Naive thymus-derived CD4-positive, alpha-beta T cell (primary cell): ENCODE measurements around the gene OSBPL3. TPM values are rescaled to one million over a fixed set of nuclear protein-coding genes. Genes with fewer than 3 reads are reported as not detected.

Experiments used
- ATAC-seq: fragments of 150-1000 bp; cut with Tn5 transposase; 2 replicates; pipeline ENCODE4 v1.10.0; 2021; ENCODE audit warnings: mild to moderate bottlenecking, moderate library complexity
- CTCF ChIA-PET: fragments of 350-600 bp; sonication (Branson Sonifier 250); formaldehyde crosslinking; loops from one replicate; lab custom pipeline; 2021; ENCODE audit warnings: antibody characterized with exemption; lab: Charles Lee
- POLR2A ChIA-PET: fragments of 350-600 bp; sonication (Branson Sonifier 250); formaldehyde crosslinking; loops from one replicate; lab custom pipeline; 2021; ENCODE audit warnings: antibody characterized with exemption, inconsistent platforms; lab: Charles Lee
- DNase-seq, 9 donors: peaks; one replicate each; pipeline versions ENCODE4 v3.0.0 to v3.0.0-alpha.2; 2020 to 2022; ENCODE audit warnings: mixed read lengths in 1 of 9
- H3K27ac ChIP-seq: one replicate; pipeline ENCODE4 v1.7.0; 2013; ENCODE audit warnings: mild to moderate bottlenecking, low read depth, low read length, moderate library complexity
- H3K27me3 ChIP-seq, 2 donors: one replicate each; pipeline ENCODE4 v1.7.0; 2013; ENCODE audit warnings: low read length in 2 of 2, mild to moderate bottlenecking in 2 of 2, moderate library complexity in 2 of 2; ENCODE audit not compliant: control insufficient read depth in 2 of 2, insufficient read depth in 2 of 2
- H3K36me3 ChIP-seq, 3 experiments: 1 replicate in 2 of 3; 2 replicates in 1 of 3; pipeline ENCODE4 v1.7.0; 2013; ENCODE audit warnings: low read length in 3 of 3, mild to moderate bottlenecking in 3 of 3, moderate library complexity in 1 of 3; ENCODE audit not compliant: insufficient read depth in 3 of 3, control insufficient read depth in 2 of 3
- H3K4me1 ChIP-seq, 2 donors: one replicate each; pipeline ENCODE4 v1.7.0; 2013; ENCODE audit warnings: low read length in 2 of 2, mild to moderate bottlenecking in 2 of 2, moderate library complexity in 1 of 2; ENCODE audit not compliant: control insufficient read depth in 2 of 2, insufficient read depth in 2 of 2
- H3K4me3 ChIP-seq: 2 replicates; pipeline ENCODE4 v1.7.0; 2013; ENCODE audit warnings: mild to moderate bottlenecking, low read length
- H3K9me3 ChIP-seq, 3 experiments: 1 replicate in 2 of 3; 2 replicates in 1 of 3; pipeline ENCODE4 v1.7.0; 2013; ENCODE audit warnings: low read length in 3 of 3; ENCODE audit not compliant: control insufficient read depth in 2 of 3
- H3K27ac Mint-ChIP-seq, 9 donors: one replicate each; pipeline ENCODE4 v1.8.0; 2020 to 2022; ENCODE audit warnings: mixed read lengths in 9 of 9, mild to moderate bottlenecking in 8 of 9, moderate library complexity in 5 of 9, inconsistent platforms in 2 of 9
- H3K27me3 Mint-ChIP-seq, 5 donors: one replicate each; pipeline ENCODE4 v1.8.0; 2021 to 2022; ENCODE audit warnings: mixed read lengths in 5 of 5, mild to moderate bottlenecking in 1 of 5
- H3K36me3 Mint-ChIP-seq, 5 donors: one replicate each; pipeline ENCODE4 v1.8.0; 2020 to 2022; ENCODE audit warnings: mixed read lengths in 5 of 5, mild to moderate bottlenecking in 3 of 5, inconsistent platforms in 1 of 5
- H3K4me1 Mint-ChIP-seq, 7 donors: one replicate each; pipeline ENCODE4 v1.8.0; 2020 to 2022; ENCODE audit warnings: mixed read lengths in 7 of 7, mild to moderate bottlenecking in 3 of 7, inconsistent platforms in 1 of 7
- H3K4me3 Mint-ChIP-seq, 10 donors: one replicate each; pipeline ENCODE4 v1.8.0; 2020 to 2022; ENCODE audit warnings: mild to moderate bottlenecking in 10 of 10, mixed read lengths in 10 of 10, moderate library complexity in 6 of 10, inconsistent platforms in 2 of 10
- H3K9me3 Mint-ChIP-seq, 11 donors: one replicate each; pipeline ENCODE4 v1.8.0; 2020 to 2022; ENCODE audit warnings: mixed read lengths in 11 of 11, mild to moderate bottlenecking in 4 of 11, inconsistent platforms in 1 of 11, moderate library complexity in 1 of 11
- intact Hi-C, 2 donors: fragments of 100-400 bp; cut with micrococcal nuclease; formaldehyde crosslinking; loops; one replicate each; pipeline ENCODE4 v1.15.1; 2023
- polyA plus RNA-seq, 2 donors: library from polyadenylated mRNA; unstranded; fragments of 300-500 nt; fragmentation: Illumina TruSeq; gene quantifications; one replicate each; pipeline ENCODE4 v1.2.3, GENCODE V29; 2021
- total RNA-seq, 6 experiments: library from RNA in 5 of 6; stranded (reverse) in 5 of 6; gene quantifications; 1 replicate in 5 of 6; 2 replicates in 1 of 6; pipeline ENCODE4 v1.2.3 and lab custom pipeline; 2021 to 2026

Gene OSBPL3
- total and polyA plus RNA-seq, 7 experiments from 2014 or later = 4.5 to 75.7 (median 19.2) TPM

DNA sequence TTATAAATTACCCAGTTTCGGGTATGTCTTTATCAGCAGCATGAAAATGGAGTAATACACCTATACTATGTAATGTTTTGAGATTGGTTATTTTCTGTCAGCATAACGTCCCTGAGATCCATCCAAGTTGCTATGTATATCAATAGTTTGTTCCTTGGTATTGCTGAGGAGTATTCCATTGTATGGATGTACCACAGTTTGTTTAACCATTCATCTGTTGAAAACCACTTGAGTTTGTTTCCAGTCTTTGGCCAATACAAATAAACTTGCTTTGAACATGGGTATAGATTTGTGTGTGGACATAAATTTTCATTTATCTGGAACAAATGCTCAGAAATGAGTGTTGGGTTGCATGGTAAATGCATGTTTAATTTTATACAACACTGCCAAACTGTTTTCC lies 119.4 kb downstream of the OSBPL3 start:
- Mint-ChIP-seq H3K36me3 (peaks cover 24 to 54% (median 45%) of the 10 kb centered on the region in 5 donors), H3K27me3 (no peaks in the 10 kb centered on the region), H3K4me3 (no peak overlapping the region), H3K4me1 (peaks cover 0 to 27% (median 0%) of the 10 kb centered on the region in 7 donors), H3K27ac (no peak overlapping the region), H3K9me3 (no peaks in the 10 kb centered on the region)
- Histone ChIP-seq H3K4me3 (no peak overlapping the region), H3K4me1 (no peaks in the 10 kb centered on the region), H3K27ac (no peak overlapping the region), H3K9me3 (no peaks in the 10 kb centered on the region), H3K27me3 (no peaks in the 10 kb centered on the region), H3K36me3 (peaks cover 0 to 15% (median 0%) of the 10 kb centered on the region in 3 experiments)
- ChIA-PET CTCF (no interaction called here), POLR2A (no interaction called here)
- ATAC-seq = no peak
- intact Hi-C loops = no loop called here
- DNase-seq = no peak

DNA sequence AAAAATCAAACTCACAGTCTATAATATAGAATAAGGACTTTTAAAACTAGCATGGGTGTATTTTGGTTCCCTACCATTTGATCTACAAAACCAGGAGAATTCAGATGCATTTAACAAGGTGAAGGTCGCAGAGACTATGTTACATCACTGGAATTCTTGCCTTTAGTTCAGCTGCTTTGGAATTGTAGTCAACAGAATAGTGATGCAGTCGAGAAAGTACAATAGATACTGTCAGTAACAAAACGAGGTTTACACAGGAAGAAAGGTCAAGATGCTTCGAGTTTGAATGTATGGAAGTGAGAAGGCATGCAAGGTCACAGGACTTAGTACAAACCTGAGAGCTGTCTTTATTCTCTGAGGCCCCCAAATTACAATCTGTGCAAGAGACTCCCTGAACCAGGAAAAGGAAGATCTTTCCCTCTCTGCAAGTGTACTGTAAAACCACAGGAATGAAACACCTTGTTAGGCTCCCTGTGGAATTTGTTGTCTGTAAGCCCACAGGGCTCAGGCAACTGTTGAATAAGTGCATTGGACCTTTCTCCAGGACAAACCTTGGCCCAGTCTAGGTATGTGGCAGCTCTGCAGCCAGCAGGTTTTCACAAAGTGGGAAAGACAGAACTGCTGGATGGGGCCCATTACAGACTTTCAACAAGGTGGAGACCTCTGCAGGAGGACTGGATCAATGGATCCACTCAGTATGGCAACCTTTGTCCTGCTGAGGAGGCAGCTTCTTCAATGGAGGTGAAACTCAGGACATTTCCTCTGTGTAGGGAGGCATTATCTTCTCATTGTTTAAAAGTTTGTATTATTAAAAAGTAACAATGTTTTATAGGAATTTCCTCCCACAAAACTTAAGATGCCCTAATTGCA lies 121.6 kb downstream of the OSBPL3 start:
- no peaks in the 10 kb centered on the region for H3K9me3 ChIP-seq
- no peak overlapping the region for H3K27ac ChIP-seq
- no peak overlapping the region for H3K4me3 ChIP-seq
- ChIA-PET CTCF (interaction anchor here (1.2 kb wide), 1 partner anchor 46 kb away, joined by 3 read pairs; no protein-coding TSS in a partner anchor), POLR2A (no interaction called here)
- H3K9me3 Mint-ChIP-seq = no peaks in the 10 kb centered on the region
- H3K27me3 Mint-ChIP-seq = no peaks in the 10 kb centered on the region
- no peak overlapping the region for H3K4me3 Mint-ChIP-seq
- H3K36me3 ChIP-seq = peaks cover 0 to 6% (median 0%) of the 10 kb centered on the region in 3 experiments
- intact Hi-C loops = no loop called here
- DNase-seq (no peak), ATAC-seq (no peak)
- H3K27ac Mint-ChIP-seq = no peak overlapping the region
- H3K36me3 Mint-ChIP-seq = peaks cover 17 to 48% (median 36%) of the 10 kb centered on the region in 5 donors
- peaks cover 0 to 21% (median 0%) of the 10 kb centered on the region in 7 donors for H3K4me1 Mint-ChIP-seq
- H3K4me1 ChIP-seq = no peaks in the 10 kb centered on the region
- H3K27me3 ChIP-seq = no peaks in the 10 kb centered on the region

DNA sequence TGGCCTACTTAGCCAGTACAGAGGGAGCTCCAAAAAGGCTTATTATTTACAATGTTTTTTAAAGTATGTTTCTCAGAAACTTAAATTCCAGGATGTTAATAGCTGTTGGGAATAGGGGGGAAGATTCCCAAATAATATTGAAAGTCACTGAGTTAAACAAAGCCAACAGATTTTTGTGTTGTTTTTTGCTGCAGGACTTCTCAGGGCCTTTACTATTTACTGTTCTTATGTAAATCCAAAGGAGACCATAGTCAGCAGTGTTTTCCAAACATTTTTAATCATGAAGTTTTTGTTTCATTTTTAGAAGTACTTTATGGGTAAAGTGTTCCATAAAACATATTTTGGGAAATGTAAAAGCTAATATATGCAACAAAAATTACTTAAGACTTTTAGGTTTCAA lies 122.4 kb downstream of the OSBPL3 start:
- ATAC-seq = no peak
- peaks cover 13 to 47% (median 30%) of the 10 kb centered on the region in 5 donors for H3K36me3 Mint-ChIP-seq
- peaks cover 0 to under 1% (median 0%) of the 10 kb centered on the region in 3 experiments for H3K36me3 ChIP-seq
- peaks cover 0 to 19% (median 0%) of the 10 kb centered on the region in 7 donors for H3K4me1 Mint-ChIP-seq
- H3K27me3 Mint-ChIP-seq = no peaks in the 10 kb centered on the region
- DNase-seq = no peak
- H3K27ac Mint-ChIP-seq = no peak overlapping the region
- no peaks in the 10 kb centered on the region for H3K4me1 ChIP-seq
- no peak overlapping the region for H3K27ac ChIP-seq
- no peaks in the 10 kb centered on the region for H3K9me3 Mint-ChIP-seq
- no peak overlapping the region for H3K4me3 ChIP-seq
- no peaks in the 10 kb centered on the region for H3K9me3 ChIP-seq
- H3K27me3 ChIP-seq = no peaks in the 10 kb centered on the region
- ChIA-PET POLR2A (no interaction called here), CTCF (interaction anchor here (1.2 kb wide), 1 partner anchor 45 kb away, joined by 3 read pairs; no protein-coding TSS in a partner anchor)
- no peak overlapping the region for H3K4me3 Mint-ChIP-seq
- intact Hi-C loops = no loop called here

DNA sequence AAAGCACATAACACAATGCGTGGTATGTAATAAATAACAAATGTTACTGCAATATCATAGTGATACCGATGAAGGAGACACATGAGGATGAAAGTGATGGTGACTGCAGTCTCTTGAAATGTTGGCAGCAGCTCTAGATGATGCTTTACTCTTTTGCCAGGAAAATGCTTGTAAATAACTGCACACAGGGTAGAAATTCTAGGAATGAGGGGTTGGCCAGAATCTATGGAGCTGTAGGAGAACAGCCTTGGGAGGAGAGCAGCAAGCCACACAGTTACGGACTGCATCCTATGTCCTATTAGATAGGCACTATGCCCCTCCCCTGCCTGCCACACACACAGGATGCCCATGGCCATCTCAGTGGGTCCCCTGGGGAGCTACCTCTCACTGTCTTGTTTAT lies 125.1 kb downstream of the OSBPL3 start:
- peaks cover 21 to 46% (median 35%) of the 10 kb centered on the region in 5 donors for H3K36me3 Mint-ChIP-seq
- ATAC-seq = no peak
- DNase-seq = no peak
- H3K27ac ChIP-seq = no peak overlapping the region
- ChIA-PET POLR2A (no interaction called here), CTCF (no interaction called here)
- peaks cover 0 to 15% (median 10%) of the 10 kb centered on the region in 3 experiments for H3K36me3 ChIP-seq
- H3K4me3 ChIP-seq = no peak overlapping the region
- no peaks in the 10 kb centered on the region for H3K27me3 Mint-ChIP-seq
- no peaks in the 10 kb centered on the region for H3K4me1 ChIP-seq
- intact Hi-C loops = no loop called here
- no peak overlapping the region for H3K4me3 Mint-ChIP-seq
- peak overlapping the region in 2 of 9 donors; percentile 5 to 28 for H3K27ac Mint-ChIP-seq
- peaks cover 0 to 32% (median 2%) of the 10 kb centered on the region in 7 donors for H3K4me1 Mint-ChIP-seq
- H3K9me3 ChIP-seq = no peaks in the 10 kb centered on the region
- H3K27me3 ChIP-seq = no peaks in the 10 kb centered on the region
- no peaks in the 10 kb centered on the region for H3K9me3 Mint-ChIP-seq

DNA sequence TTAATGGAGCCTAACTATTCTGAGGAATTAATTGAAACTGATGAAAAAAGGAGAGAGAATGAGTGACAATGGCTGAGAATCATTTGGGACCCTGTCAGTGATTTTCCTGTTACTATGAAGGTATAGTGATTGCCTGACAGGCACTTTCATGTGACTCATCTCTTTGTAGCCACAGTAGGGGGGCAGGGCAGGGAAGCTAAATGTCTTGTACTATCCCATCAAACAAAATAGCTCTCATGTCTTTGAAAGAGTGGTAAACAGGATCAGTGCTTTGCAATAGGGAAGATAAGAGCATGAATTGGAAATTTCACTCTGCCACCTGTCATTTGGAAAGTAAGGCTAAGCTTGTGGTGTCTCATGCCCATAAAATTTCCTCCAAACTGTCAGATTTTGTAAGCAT lies 128.2 kb downstream of the OSBPL3 start:
- H3K9me3 Mint-ChIP-seq = no peaks in the 10 kb centered on the region
- no peaks in the 10 kb centered on the region for H3K9me3 ChIP-seq
- no peaks in the 10 kb centered on the region for H3K27me3 Mint-ChIP-seq
- peaks cover 0 to 35% (median 2%) of the 10 kb centered on the region in 7 donors for H3K4me1 Mint-ChIP-seq
- no peak overlapping the region for H3K4me3 ChIP-seq
- H3K36me3 ChIP-seq = peaks cover 0 to 15% (median 10%) of the 10 kb centered on the region in 3 experiments
- peak in 1 of 9 donors; percentile 35 for DNase-seq
- intact Hi-C loops = no loop called here
- no peaks in the 10 kb centered on the region for H3K27me3 ChIP-seq
- ChIA-PET CTCF (interaction anchor here (0.8 kb wide), 1 partner anchor 117 kb away, joined by 3 read pairs; no protein-coding TSS in a partner anchor), POLR2A (no interaction called here)
- no peak overlapping the region for H3K27ac Mint-ChIP-seq
- ATAC-seq = no peak
- peaks cover 26 to 53% (median 42%) of the 10 kb centered on the region in 5 donors for H3K36me3 Mint-ChIP-seq
- H3K4me1 ChIP-seq = no peaks in the 10 kb centered on the region
- H3K4me3 Mint-ChIP-seq = no peak overlapping the region
- no peak overlapping the region for H3K27ac ChIP-seq

DNA sequence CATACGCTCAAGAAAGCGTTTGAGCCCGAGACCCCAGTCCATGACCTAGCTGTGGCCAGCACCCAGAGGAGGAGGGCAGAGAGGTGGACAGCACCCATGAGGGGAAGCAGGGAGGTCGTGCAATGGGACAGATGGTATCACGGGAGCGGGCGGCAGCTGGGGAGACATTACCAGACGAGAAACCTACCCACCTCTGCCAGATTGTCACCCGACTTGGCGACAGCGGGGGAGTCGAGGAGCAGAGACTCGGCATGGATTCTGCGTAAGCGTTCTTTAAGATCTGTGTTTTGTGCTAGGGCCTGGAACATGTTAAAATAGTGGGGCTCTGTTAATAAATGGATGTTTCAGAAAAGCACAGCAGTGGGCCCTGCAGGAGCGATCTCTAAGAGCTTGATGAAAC lies 131.1 kb downstream of the OSBPL3 start:
- Mint-ChIP-seq H3K36me3 (peaks cover 22 to 55% (median 36%) of the 10 kb centered on the region in 5 donors), H3K27me3 (no peaks in the 10 kb centered on the region), H3K27ac (no peak overlapping the region), H3K9me3 (no peaks in the 10 kb centered on the region), H3K4me1 (peaks cover 0 to 18% (median 0%) of the 10 kb centered on the region in 7 donors), H3K4me3 (no peak overlapping the region)
- ATAC-seq (no peak), DNase-seq (no peak)
- ChIA-PET CTCF (interaction anchor here (0.6 to 0.7 kb wide), 2 partner anchors 33 to 313 kb away, joined by 5 read pairs; no protein-coding TSS in a partner anchor), POLR2A (no interaction called here)
- Histone ChIP-seq H3K27me3 (no peaks in the 10 kb centered on the region), H3K36me3 (peaks cover 0 to 15% (median 10%) of the 10 kb centered on the region in 3 experiments), H3K4me1 (no peaks in the 10 kb centered on the region), H3K27ac (no peak overlapping the region), H3K4me3 (no peak overlapping the region), H3K9me3 (no peaks in the 10 kb centered on the region)
- intact Hi-C loops = no loop called here
